ENCODE data around the gene MED25.
"Not testable (repeated sequence)": the region's sequence is repeated elsewhere in the genome, so short reads cannot be mapped to it uniquely, and the experiment has no call there.

Gene MED25

GRCh38 chr19:49818649-49819370 lies 721 bp downstream of the MED25 start:
- ATAC-seq, result no peak

- not testable (repeated sequence) for ATAC-seq
Observed at GRCh38 chr19:49819452-49820115, 1.5 kb downstream of the MED25 start.

GRCh38 chr19:49820125-49820524 lies 2.0 kb downstream of the MED25 start:
- ATAC-seq, result no peak

GRCh38 chr19:49823472-49823871 lies 5.4 kb downstream of the MED25 start:
- ATAC-seq, result no peak

- no peak for ATAC-seq
Observed at GRCh38 chr19:49824662-49825061, 6.6 kb downstream of the MED25 start.

GRCh38 chr19:49827034-49827433 lies 8.9 kb downstream of the MED25 start:
- ATAC-seq, result no peak

GRCh38 chr19:49829200-49829599 lies 11.1 kb downstream of the MED25 start:
- ATAC-seq, result no peak

- ATAC-seq, result no peak
Observed at GRCh38 chr19:49829721-49830120, 11.6 kb downstream of the MED25 start.

GRCh38 chr19:49830766-49831165 lies 12.7 kb downstream of the MED25 start:
- ATAC-seq, result no peak

- no peak for ATAC-seq
Observed at GRCh38 chr19:49831592-49831991, 13.5 kb downstream of the MED25 start.

- ATAC-seq, result no peak
Observed at GRCh38 chr19:49832556-49832955, 14.5 kb downstream of the MED25 start.

GRCh38 chr19:49833599-49833998 lies 15.5 kb downstream of the MED25 start:
- ATAC-seq, result no peak

- ATAC-seq, result no peak
Observed at GRCh38 chr19:49835562-49835961, 17.5 kb downstream of the MED25 start.

GRCh38 chr19:49836176-49837008 lies 18.3 kb downstream of the MED25 start:
- no peak for ATAC-seq

- no peak for ATAC-seq
Observed at GRCh38 chr19:49837009-49837310, 18.9 kb downstream of the MED25 start.

GRCh38 chr19:49837425-49837824 lies 19.3 kb downstream of the MED25 start:
- ATAC-seq, result no peak

- no peak for ATAC-seq
Observed at GRCh38 chr19:49838885-49839588, 20.9 kb downstream of the MED25 start.

GRCh38 chr19:49839713-49840112 lies 21.6 kb downstream of the MED25 start:
- ATAC-seq, result no peak

GRCh38 chr19:49840321-49840720 lies 22.2 kb downstream of the MED25 start:
- ATAC-seq, result no peak

GRCh38 chr19:49840736-49841249 lies 22.7 kb downstream of the MED25 start:
- ATAC-seq, result no peak

- ATAC-seq, result no peak
Observed at GRCh38 chr19:49843265-49843664, 25.2 kb downstream of the MED25 start.

- ATAC-seq, result no peak
Observed at GRCh38 chr19:49844138-49845095, 26.3 kb downstream of the MED25 start.

All from activated CD4-positive, CD25-positive, alpha-beta regulatory T cell treated with anti-CD3 and anti-CD28 coated beads, Interleukin-2, amount 50 U/mL, for 24 hours (primary cell).